Right atrium auricular region (tissue), 2 donors: ENCODE results near the gene MAPK6. TPM values are rescaled to one million over a fixed set of nuclear protein-coding genes. Genes with fewer than 3 reads are reported as not detected.
"Not testable (repeated sequence)": the region's sequence is repeated elsewhere in the genome, so short reads cannot be mapped to it uniquely, and the experiment has no call there.

Experiments
- DNase-seq: peaks from one replicate; pipeline ENCODE4 v3.0.0-alpha.2; 2019; ENCODE audit warnings: low spot score
- H3K27ac ChIP-seq, 2 donors: fragments of 200-600 bp; sonication (generic); 1 replicate in 1 of 2; 2 replicates in 1 of 2; pipeline ENCODE4 v1.5.1; 2016 to 2019
- H3K27me3 ChIP-seq, 2 donors: fragments of 200-600 bp; sonication (generic); one replicate each; pipeline versions ENCODE4 v1.5.1 to v1.6.0; 2017 to 2019
- H3K36me3 ChIP-seq: fragments of 200-600 bp; sonication (generic); one replicate; pipeline ENCODE4 v1.5.1; 2016
- H3K4me1 ChIP-seq, 2 donors: fragments of 200-600 bp; sonication (generic); one replicate each; pipeline versions ENCODE4 v1.5.1 to v1.6.0; 2017 to 2019
- H3K4me3 ChIP-seq, 2 donors: fragments of 200-600 bp; sonication (generic); 1 replicate in 1 of 2; 2 replicates in 1 of 2; pipeline ENCODE4 v1.5.1; 2017 to 2019; ENCODE audit warnings: mild to moderate bottlenecking in 1 of 2, moderate library complexity in 1 of 2
- H3K9me3 ChIP-seq, 2 donors: fragments of 200-600 bp; sonication (generic); one replicate each; pipeline ENCODE4 v1.5.1; 2019
- CTCF ChIP-seq, 2 donors: fragments of 200-600 bp; sonication (generic); IDR thresholded peaks; one replicate each; pipeline ENCODE4 v1.5.1; 2019; ENCODE audit warnings: antibody characterized with exemption in 2 of 2
- total RNA-seq, 2 donors: library from RNA; depleted of rRNA; stranded (reverse); fragments of >200 nt; gene quantifications; one replicate each; pipeline ENCODE4 v1.1.0, GENCODE V29; 2016

The MAPK6 gene
- total RNA-seq, 2 donors from 2014 or later, result 11.6 to 13.4 TPM

- TF ChIP-seq CTCF (IDR thresholded peaks at IDR 0.05), result no peak
- Histone ChIP-seq H3K4me3 (no peak overlapping the region), H3K4me1 (peaks cover 0 to 20% of the 10 kb centered on the region in 2 donors), H3K9me3 (peaks cover 4 to 9% of the 10 kb centered on the region in 2 donors), H3K27ac (peak overlapping the region in 1 of 2 donors; percentile 2), H3K27me3 (no peaks in the 10 kb centered on the region), H3K36me3 (no peaks in the 10 kb centered on the region)
- DNase-seq, result no peak
Observed at GRCh38 chr15:52094811-52095584, 76.0 kb downstream of the MAPK6 start.

- Histone ChIP-seq H3K27ac (no peak overlapping the region), H3K36me3 (no peaks in the 10 kb centered on the region)
Observed at GRCh38 chr15:52095597-52096262, 76.7 kb downstream of the MAPK6 start.

GRCh38 chr15:52096536-52096935 is 77.5 kb downstream of the MAPK6 start:
- H3K36me3 ChIP-seq, H3K27me3 ChIP-seq, H3K4me3 ChIP-seq, H3K9me3 ChIP-seq, H3K27ac ChIP-seq, DNase-seq: not testable (repeated sequence)
- peaks cover 0 to 20% of the 10 kb centered on the region in 2 donors for H3K4me1 ChIP-seq

More at GRCh38 chr15:52095597-52096262, 76.7 kb downstream of the MAPK6 start:
- Histone ChIP-seq H3K27me3 (no peaks in the 10 kb centered on the region), H3K9me3 (peaks cover 0 to 2% of the 10 kb centered on the region in 2 donors), H3K4me1 (peaks cover 0 to 20% of the 10 kb centered on the region in 2 donors), H3K4me3 (no peak overlapping the region)
- no peak for DNase-seq
- TF ChIP-seq CTCF (IDR thresholded peaks at IDR 0.05), result no peak

GRCh38 chr15:52097180-52097579 is 78.2 kb downstream of the MAPK6 start:
- DNase-seq, result no peak
- H3K9me3 ChIP-seq, result no peaks in the 10 kb centered on the region
- H3K27me3 ChIP-seq, result no peaks in the 10 kb centered on the region
- TF ChIP-seq CTCF (IDR thresholded peaks at IDR 0.05), result no peak
- peaks cover 0 to 20% of the 10 kb centered on the region in 2 donors for H3K4me1 ChIP-seq
- no peak overlapping the region for H3K4me3 ChIP-seq
- no peaks in the 10 kb centered on the region for H3K36me3 ChIP-seq
- no peak overlapping the region for H3K27ac ChIP-seq

- Histone ChIP-seq H3K4me3 (no peak overlapping the region), H3K27me3 (no peaks in the 10 kb centered on the region), H3K9me3 (no peaks in the 10 kb centered on the region), H3K4me1 (peaks cover 0 to 15% of the 10 kb centered on the region in 2 donors), H3K36me3 (no peaks in the 10 kb centered on the region), H3K27ac (no peak overlapping the region)
- no peak for TF ChIP-seq CTCF (IDR thresholded peaks at IDR 0.05)
- no peak for DNase-seq
Observed at GRCh38 chr15:52098323-52098722, 79.3 kb downstream of the MAPK6 start.

GRCh38 chr15:52099651-52100272 is 80.7 kb downstream of the MAPK6 start:
- Histone ChIP-seq H3K27ac (no peak overlapping the region), H3K27me3 (no peaks in the 10 kb centered on the region), H3K9me3 (no peaks in the 10 kb centered on the region), H3K4me3 (no peak overlapping the region), H3K4me1 (peaks cover 0 to 7% of the 10 kb centered on the region in 2 donors), H3K36me3 (no peaks in the 10 kb centered on the region)
- no peak for TF ChIP-seq CTCF (IDR thresholded peaks at IDR 0.05)
- no peak for DNase-seq
